GM12873 (cell line): Measurements from ENCODE around the gene PRKN.

Experiments used
- TF ChIP-seq, protein P1 (sequence below): IDR thresholded peaks from 2 replicates; pipeline ENCODE4 v1.5.1; 2012; ENCODE audit warnings: low read depth, mild to moderate bottlenecking, moderate library complexity, low read length, control low read depth; ENCODE audit not compliant: insufficient read depth; ENCODE audit errors: missing control alignments

Gene PRKN

DNA sequence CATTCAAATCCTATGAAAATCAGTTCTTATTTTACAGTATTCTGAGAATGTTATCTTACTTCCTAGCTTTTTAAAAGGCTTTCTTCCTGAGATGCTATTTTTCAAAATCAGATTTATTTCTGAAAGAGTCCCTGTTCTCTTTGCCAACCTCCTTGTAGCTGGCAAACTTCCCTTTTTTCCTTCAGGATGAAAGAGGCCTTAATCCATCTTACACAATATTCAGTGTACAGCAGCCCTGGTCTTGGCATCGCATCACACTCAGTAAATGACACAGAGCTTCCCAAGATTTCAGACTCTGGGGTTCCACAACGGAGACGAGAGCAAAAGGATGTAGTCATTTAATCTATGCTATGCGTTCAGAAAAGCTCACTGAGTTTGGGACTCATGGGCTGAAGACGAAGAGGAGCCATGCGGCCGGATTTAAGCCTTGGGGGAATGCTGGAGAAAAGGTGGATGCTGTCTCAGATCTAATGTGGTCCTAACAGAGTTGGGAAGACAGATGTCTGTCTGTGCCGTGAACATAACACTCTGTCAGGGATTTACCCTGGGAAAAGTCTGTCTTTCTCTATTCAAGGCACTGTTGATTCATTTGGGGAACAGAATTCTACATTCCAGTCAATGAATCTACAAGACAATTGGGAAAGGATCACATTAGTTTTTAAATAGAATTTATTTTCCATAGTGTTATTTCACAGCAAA is 837.3 kb downstream of the PRKN start:
- TF ChIP-seq, protein P1, sequence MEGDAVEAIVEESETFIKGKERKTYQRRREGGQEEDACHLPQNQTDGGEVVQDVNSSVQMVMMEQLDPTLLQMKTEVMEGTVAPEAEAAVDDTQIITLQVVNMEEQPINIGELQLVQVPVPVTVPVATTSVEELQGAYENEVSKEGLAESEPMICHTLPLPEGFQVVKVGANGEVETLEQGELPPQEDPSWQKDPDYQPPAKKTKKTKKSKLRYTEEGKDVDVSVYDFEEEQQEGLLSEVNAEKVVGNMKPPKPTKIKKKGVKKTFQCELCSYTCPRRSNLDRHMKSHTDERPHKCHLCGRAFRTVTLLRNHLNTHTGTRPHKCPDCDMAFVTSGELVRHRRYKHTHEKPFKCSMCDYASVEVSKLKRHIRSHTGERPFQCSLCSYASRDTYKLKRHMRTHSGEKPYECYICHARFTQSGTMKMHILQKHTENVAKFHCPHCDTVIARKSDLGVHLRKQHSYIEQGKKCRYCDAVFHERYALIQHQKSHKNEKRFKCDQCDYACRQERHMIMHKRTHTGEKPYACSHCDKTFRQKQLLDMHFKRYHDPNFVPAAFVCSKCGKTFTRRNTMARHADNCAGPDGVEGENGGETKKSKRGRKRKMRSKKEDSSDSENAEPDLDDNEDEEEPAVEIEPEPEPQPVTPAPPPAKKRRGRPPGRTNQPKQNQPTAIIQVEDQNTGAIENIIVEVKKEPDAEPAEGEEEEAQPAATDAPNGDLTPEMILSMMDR = no peak

DNA sequence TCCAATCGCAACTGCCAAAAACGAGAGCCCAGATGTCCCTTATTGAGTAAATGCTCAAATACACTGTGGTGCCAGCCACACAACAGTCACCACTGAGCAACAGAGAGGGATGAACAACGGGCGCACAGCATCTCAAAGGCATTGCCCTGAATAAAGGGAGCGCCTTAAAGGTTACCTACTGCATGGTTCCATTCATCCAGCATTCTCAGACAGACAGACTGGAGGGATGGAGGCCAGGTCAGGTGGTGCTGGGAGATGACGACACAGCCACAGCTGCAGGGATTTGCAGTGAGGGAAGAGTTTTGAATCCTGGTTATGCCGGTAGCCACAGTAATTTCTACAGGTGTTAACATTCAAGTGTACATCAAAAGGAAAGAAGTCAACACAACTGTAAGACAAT is 838.2 kb downstream of the PRKN start:
- TF ChIP-seq, protein P1 = no peak

DNA sequence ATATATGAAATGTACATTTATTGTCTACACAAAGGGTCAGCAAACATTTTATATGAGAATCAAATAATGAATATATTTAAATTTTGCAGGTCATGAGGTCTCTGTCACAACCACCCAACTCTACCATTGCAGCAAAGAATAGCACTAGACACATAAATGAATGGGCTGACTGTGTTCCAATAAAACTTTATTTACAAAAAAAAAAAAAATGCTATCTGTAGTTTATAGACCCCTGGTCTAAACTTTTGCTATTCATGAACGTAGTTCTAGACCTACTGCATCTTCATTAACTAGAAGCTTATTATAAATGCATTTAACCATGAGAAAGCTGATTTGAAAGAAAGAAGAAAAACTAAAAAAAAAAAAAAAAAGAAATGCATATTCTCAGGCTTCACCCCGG is 842.8 kb downstream of the PRKN start:
- TF ChIP-seq, protein P1 = no peak

DNA sequence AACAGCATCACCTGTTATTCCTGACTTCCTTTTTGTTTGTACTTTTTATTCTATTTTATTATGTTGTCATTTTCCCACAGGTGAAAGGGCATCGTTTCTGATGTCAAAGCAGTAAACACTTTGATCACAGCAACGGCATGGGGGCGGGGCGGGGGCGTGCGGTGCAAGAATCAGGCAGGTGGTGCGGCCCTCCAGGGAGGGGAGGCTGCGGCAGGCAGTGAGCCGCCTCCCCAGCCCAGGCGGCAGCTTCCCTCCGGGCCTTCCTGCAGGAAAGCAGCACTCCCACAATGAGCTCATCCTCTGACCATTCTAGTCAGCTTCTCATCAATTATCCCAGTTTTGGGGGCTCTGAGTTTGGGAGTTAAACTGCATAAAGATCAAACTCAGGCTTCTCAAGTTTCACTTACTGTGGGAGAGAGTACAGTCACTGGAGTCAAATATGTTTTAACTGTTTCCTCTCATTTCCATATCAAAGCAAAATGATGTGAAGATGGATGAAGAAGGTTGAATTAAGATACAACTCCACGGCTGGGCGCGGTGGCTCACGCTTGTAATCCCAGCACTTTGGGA is 845.3 kb downstream of the PRKN start:
- TF ChIP-seq, protein P1 = no peak

DNA sequence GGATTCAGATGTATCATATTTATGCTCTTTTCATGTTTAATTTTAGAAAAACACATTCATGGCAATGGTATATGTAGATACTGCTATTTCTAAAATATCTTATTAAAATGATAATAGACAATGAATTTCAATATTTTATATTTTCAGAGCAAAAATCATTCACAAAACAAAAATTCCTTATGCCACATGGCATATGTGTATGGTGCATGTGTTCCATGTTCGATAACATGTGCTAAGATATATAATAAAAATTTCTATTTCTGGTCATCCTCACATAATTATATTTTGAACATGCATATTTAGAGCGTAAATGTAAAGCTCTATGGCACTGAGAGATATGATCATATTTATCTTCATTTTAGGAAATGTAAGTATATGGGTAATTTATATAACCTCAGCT is 847.5 kb downstream of the PRKN start:
- TF ChIP-seq, protein P1 = no peak

DNA sequence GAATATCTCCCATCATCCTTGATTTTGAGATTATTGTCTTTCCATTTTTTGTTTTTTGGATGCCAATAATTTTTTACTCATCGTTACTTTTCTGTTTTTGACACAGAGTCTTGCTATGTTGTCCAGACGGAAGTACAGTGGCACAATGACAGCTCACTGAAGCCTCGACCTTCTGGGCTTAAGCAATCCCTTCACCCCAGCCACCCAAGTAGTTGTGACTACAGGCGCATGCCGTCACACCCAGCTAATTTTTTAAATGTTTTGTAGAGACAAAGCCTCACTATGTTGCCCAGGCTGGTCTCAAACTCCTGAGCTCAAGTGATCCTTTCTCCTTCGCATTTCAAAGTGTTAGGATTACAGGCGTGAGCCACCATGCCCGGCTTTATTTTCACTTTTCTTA is 851.3 kb downstream of the PRKN start:
- TF ChIP-seq, protein P1 = no peak

DNA sequence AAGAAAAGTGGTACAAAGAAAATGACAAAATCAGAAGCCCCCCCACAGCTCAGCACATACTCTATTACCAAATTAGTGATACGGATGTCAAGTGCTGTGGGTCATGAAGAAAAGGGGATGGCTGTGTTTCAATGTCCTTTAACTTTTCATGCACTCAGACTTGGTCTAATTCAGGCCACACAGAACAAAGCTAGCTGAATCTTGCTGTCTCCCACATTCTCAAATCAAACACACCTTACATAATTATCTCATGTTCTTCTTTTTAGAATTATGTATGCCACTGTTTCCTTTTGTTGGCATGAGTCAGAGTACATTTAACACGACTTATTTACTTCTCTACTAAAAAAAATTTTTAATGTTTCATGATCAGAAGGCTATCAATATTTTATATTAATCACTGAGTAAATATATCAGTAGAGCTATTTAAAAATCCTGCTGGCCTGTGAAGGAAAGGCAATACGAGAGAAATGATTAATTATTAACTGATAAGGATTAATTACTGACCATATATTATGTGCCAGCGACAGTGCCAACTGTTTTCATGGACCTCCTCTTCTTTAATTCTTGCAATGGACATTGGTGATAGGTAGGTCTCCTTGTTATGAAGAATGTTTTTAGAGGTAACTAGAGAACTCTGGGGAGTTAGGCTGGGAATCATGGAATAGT is 857.2 kb downstream of the PRKN start:
- TF ChIP-seq, protein P1 = no peak
